Measurements from ENCODE around the gene PARVB.

PARVB gene

GRCh38 chr22:43983808-43984207 is 40.3 kb upstream of the PARVB start:
- no peak for DNase-seq (ENCODE audit: low read depth)
- H3K4me3 ChIP-seq (replicated peaks; ENCODE audit: low read depth, low read length), result no peak overlapping the region
- no peak for TF ChIP-seq CTCF (IDR thresholded peaks at IDR 0.05; ENCODE audit: low read length, missing control alignments)

GRCh38 chr22:43985532-43985931 is 38.6 kb upstream of the PARVB start:
- no peak for TF ChIP-seq CTCF (IDR thresholded peaks at IDR 0.05; ENCODE audit: low read length, missing control alignments)
- DNase-seq (ENCODE audit: low read depth), result peak; percentile 25
- H3K4me3 ChIP-seq (replicated peaks; ENCODE audit: low read depth, low read length), result no peak overlapping the region

GRCh38 chr22:43988116-43988820 is 35.8 kb upstream of the PARVB start:
- no peak for DNase-seq (ENCODE audit: low read depth)
- TF ChIP-seq CTCF (IDR thresholded peaks at IDR 0.05; ENCODE audit: low read length, missing control alignments), result no peak
- no peak overlapping the region for H3K4me3 ChIP-seq (replicated peaks; ENCODE audit: low read depth, low read length)

GRCh38 chr22:43988960-43989359 is 35.1 kb upstream of the PARVB start:
- no peak for DNase-seq (ENCODE audit: low read depth)
- H3K4me3 ChIP-seq (replicated peaks; ENCODE audit: low read depth, low read length), result no peak overlapping the region
- no peak for TF ChIP-seq CTCF (IDR thresholded peaks at IDR 0.05; ENCODE audit: low read length, missing control alignments)

GRCh38 chr22:43990044-43990443 is 34.1 kb upstream of the PARVB start:
- TF ChIP-seq CTCF (IDR thresholded peaks at IDR 0.05; ENCODE audit: low read length, missing control alignments), result no peak
- no peak overlapping the region for H3K4me3 ChIP-seq (replicated peaks; ENCODE audit: low read depth, low read length)
- DNase-seq (ENCODE audit: low read depth), result no peak

- no peak for DNase-seq (ENCODE audit: low read depth)
- no peak for TF ChIP-seq CTCF (IDR thresholded peaks at IDR 0.05; ENCODE audit: low read length, missing control alignments)
Measured at GRCh38 chr22:43991316-43992020, 32.6 kb upstream of the PARVB start.

More at GRCh38 chr22:43991316-43992020, 32.6 kb upstream of the PARVB start:
- no peak overlapping the region for H3K4me3 ChIP-seq (replicated peaks; ENCODE audit: low read depth, low read length)

Data from fibroblast of pulmonary artery (primary cell).